K562 (cell line): ENCODE results near the gene HYAL4. TPM values are rescaled to one million over a fixed set of nuclear protein-coding genes. Genes with fewer than 3 reads are reported as not detected.
"Not testable (repeated sequence)": the region's sequence is repeated elsewhere in the genome, so short reads cannot be mapped to it uniquely, and the experiment has no call there.

Experiments used
- ATAC-seq: fragments of 200-7000 bp; cut with Tn5 transposase; 3 replicates; pipeline ENCODE4 v1.9.1; 2020; ENCODE audit warnings: moderate library complexity
- BruUV-seq: library from RNA; stranded (reverse); fragments of 400-500 nt; replicated peaks from 2 replicates; lab custom pipeline; 2021; lab: Mats Ljungman, UMichigan
- CTCF ChIA-PET: fragments of 300-600 bp; formaldehyde crosslinking; extraction: SDS; loops from one replicate; lab custom pipeline; 2021; ENCODE audit warnings: low intra/inter-chr PET ratio; lab: Yijun Ruan, JAX
- POLR2A ChIA-PET: fragments of 300-600, 350-650 bp; sonication (Branson Sonifier 250); formaldehyde crosslinking; extraction: SDS; loops from one replicate; lab custom pipeline; 2021; ENCODE audit warnings: antibody characterized with exemption, inconsistent platforms; lab: Yijun Ruan, JAX
- DNase-seq, 4 experiments: peaks; one replicate each; pipeline versions ENCODE4 v3.0.0 to v3.0.0-alpha.2; 2011 to 2018; ENCODE audit warnings: low spot score in 3 of 4, mixed read lengths in 3 of 4; ENCODE audit errors: extremely low read depth in 1 of 4
- FAIRE-seq: peaks from 2 replicates; lab custom pipeline; 2011; peaks lifted over from hg19 to GRCh38; lab: Jason Lieb, UNC
- H2AFZ ChIP-seq: 2 replicates; pipeline ENCODE4 v1.6.0; 2011; ENCODE audit warnings: low read depth, low read length, control low read depth, inconsistent platforms
- H3K27ac ChIP-seq: fragments of 200-600 bp; 3 replicates; pipeline ENCODE4 v1.8.0; 2011; ENCODE audit warnings: low read depth, mild to moderate bottlenecking, control low read depth, inconsistent platforms, low read length, moderate library complexity, mixed read lengths; ENCODE audit errors: extremely low read depth
- H3K27me3 ChIP-seq, 2 experiments: fragments of 300-600 bp in 1 of 2; 2 replicates in 1 of 2; 3 replicates in 1 of 2; pipeline versions ENCODE4 v1.6.0 to v1.8.0; 2011; ENCODE audit warnings: inconsistent platforms in 2 of 2, low read length in 2 of 2, mild to moderate bottlenecking in 1 of 2, mixed read lengths in 1 of 2, moderate library complexity in 1 of 2; ENCODE audit not compliant: control insufficient read depth in 2 of 2, insufficient read depth in 2 of 2
- H3K36me3 ChIP-seq: fragments of 300-600 bp; 3 replicates; pipeline ENCODE4 v1.8.0; 2011; ENCODE audit warnings: mild to moderate bottlenecking, low read length, inconsistent platforms; ENCODE audit not compliant: control insufficient read depth, insufficient read depth
- H3K4me1 ChIP-seq, 2 experiments: fragments of 200-600 bp in 1 of 2; replicated peaks in 1 of 2; 2 replicates in 1 of 2; 3 replicates in 1 of 2; pipeline versions ENCODE4 v1.5.1 to v1.8.0; 2011; ENCODE audit warnings: inconsistent platforms in 2 of 2, low read length in 2 of 2, mild to moderate bottlenecking in 1 of 2, mixed read lengths in 1 of 2, moderate library complexity in 1 of 2; ENCODE audit not compliant: control insufficient read depth in 2 of 2, insufficient read depth in 2 of 2
- H3K4me2 ChIP-seq: 2 replicates; pipeline ENCODE4 v1.6.1; 2011; ENCODE audit warnings: low read length, control low read depth, inconsistent platforms, mixed read lengths; ENCODE audit not compliant: insufficient read depth
- H3K4me3 ChIP-seq: fragments of 200-600 bp; sonication (generic), shearing (Covaris generic); 2 replicates; pipeline ENCODE4 v1.5.1; 2016; ENCODE audit warnings: control low read depth, inconsistent platforms
- H3K79me2 ChIP-seq: fragments of 200-600 bp; 3 replicates; pipeline ENCODE4 v1.8.0; 2011; ENCODE audit warnings: low read length, inconsistent platforms; ENCODE audit not compliant: control insufficient read depth, insufficient read depth
- H3K9ac ChIP-seq, 2 experiments: 2 replicates each; pipeline versions ENCODE4 v1.6.0 to v1.6.1; 2011; ENCODE audit warnings: low read depth in 2 of 2, low read length in 2 of 2, control low read depth in 1 of 2, inconsistent platforms in 1 of 2, mild to moderate bottlenecking in 1 of 2, mixed read lengths in 1 of 2; ENCODE audit not compliant: insufficient read depth in 1 of 2
- H3K9me1 ChIP-seq: one replicate; pipeline ENCODE4 v1.6.0; 2011; ENCODE audit warnings: inconsistent platforms, mild to moderate bottlenecking, low read length, moderate library complexity; ENCODE audit not compliant: control insufficient read depth, insufficient read depth
- H3K9me3 ChIP-seq: replicated peaks from 2 replicates; pipeline ENCODE4 v1.5.1; 2011; ENCODE audit warnings: low read depth, low read length, inconsistent platforms; ENCODE audit not compliant: control insufficient read depth, insufficient read depth
- H4K20me1 ChIP-seq: replicated peaks from 2 replicates; pipeline ENCODE4 v1.6.1; 2011; ENCODE audit warnings: low read length, inconsistent platforms, mixed read lengths; ENCODE audit not compliant: control insufficient read depth, insufficient read depth
- COPS2 ChIP-seq: fragments of 450-650 bp; conservative IDR thresholded peaks from 2 replicates; pipeline ENCODE4 v1.6.1; 2016; ENCODE audit warnings: mild to moderate bottlenecking, moderate library complexity
- ETS2 ChIP-seq: IDR thresholded peaks from 2 replicates; pipeline ENCODE4 v1.6.1; 2016; ENCODE audit warnings: borderline replicate concordance, missing genetic modification characterization, mild to moderate bottlenecking, moderate library complexity, missing compliant biosample characterization; ENCODE audit not compliant: poor library complexity, severe bottlenecking
- HMGN3 ChIP-seq: IDR thresholded peaks from 2 replicates; pipeline ENCODE4 v1.6.1; 2011; ENCODE audit warnings: borderline replicate concordance, low read depth, mild to moderate bottlenecking, mixed read lengths, low read length; ENCODE audit not compliant: insufficient read length; ENCODE audit errors: extremely low read depth
- SIN3A ChIP-seq, 2 experiments: fragments of 150-350 bp in 1 of 2; IDR thresholded peaks; 2 replicates each; pipeline ENCODE4 v1.6.1; 2011 to 2016; ENCODE audit warnings: borderline replicate concordance in 2 of 2, low read depth in 2 of 2, low read length in 2 of 2, mild to moderate bottlenecking in 2 of 2, moderate library complexity in 2 of 2; ENCODE audit not compliant: control insufficient read depth in 1 of 2
- ZNF318 ChIP-seq, 2 experiments: fragments of 450-650 bp; IDR thresholded peaks; 2 replicates each; pipeline ENCODE4 v1.6.1; 2016; ENCODE audit warnings: mild to moderate bottlenecking in 2 of 2, borderline replicate concordance in 1 of 2, low read depth in 1 of 2, moderate library complexity in 1 of 2
- WGBS: fragments of 100-300 bp; shearing (Covaris generic); methylation state at CpG from one replicate; pipeline ENCODE4 v1.1.6; 2016; ENCODE audit warnings: low coverage, mixed read lengths; ENCODE audit not compliant: insufficient coverage; ENCODE audit errors: missing lambda C conversion rate; 5-methylcytosine and 5-hydroxymethylcytosine counted together
- in situ Hi-C: fragments of 300-500 bp; cut with MboI; formaldehyde crosslinking; loops from 4 replicates; pipeline ENCODE4 v1.15.0; 2018; ENCODE audit warnings: inconsistent platforms, mixed read lengths
- intact Hi-C: fragments of 100-400 bp; cut with micrococcal nuclease; formaldehyde crosslinking; loops from 2 replicates; pipeline ENCODE4 v1.14.2; 2022
- polyA plus RNA-seq, 8 experiments: library from polyadenylated mRNA; depleted of rRNA in 4 of 8; stranded (reverse) in 5 of 8; unstranded in 3 of 8; fragments of >200 nt; fragmentation: Nextera tagmentation in 2 of 8; fragmentation: Illumina TruSeq in 1 of 8; extraction: Ambion mirVana in 2 of 8; extraction: Trizol in 1 of 8; gene quantifications; 2 replicates each; pipeline versions ENCODE4 v1.2.1 to v1.2.3, GENCODE V29; 2011 to 2014; ENCODE audit warnings: inconsistent platforms in 1 of 8, missing spikeins in 1 of 8
- total RNA-seq, 7 experiments: library from RNA; depleted of rRNA in 6 of 7; stranded (reverse); fragments of >200 nt in 6 of 7; fragmentation: Illumina TruSeq in 2 of 7; extraction: Trizol in 2 of 7; gene quantifications; 2 replicates each; pipeline versions ENCODE4 v1.2.1 to v1.2.3, GENCODE V29; 2011 to 2021; ENCODE audit warnings: low replicate concordance in 1 of 7

Gene HYAL4
- total and polyA plus RNA-seq, 9 of the 15 experiments (the other 6 are each of a cell fraction or from before 2014, with no cell fraction given) = not detected

DNA sequence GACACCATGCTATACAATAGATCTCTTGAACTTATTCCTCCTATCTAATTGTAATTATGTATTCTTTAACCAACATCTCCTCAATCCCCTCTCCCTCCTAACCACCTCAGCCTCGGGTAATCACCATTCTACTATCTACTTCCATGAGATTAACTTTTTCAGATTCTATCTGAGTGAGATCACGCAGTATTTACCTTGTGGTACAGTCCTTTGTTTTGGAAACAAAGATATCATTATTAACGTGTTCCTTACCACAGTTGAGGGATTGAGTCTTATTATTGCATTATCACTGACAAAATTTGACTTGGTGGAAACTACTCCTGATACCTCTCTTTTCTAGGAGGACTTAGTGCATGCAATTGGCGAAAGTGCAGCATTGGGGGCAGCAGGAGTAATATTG, 26.0 kb upstream of the HYAL4 start (continued):
- TF ChIP-seq COPS2 (no peak), SIN3A (IDR thresholded peaks at IDR 0.05; ENCODE audit: borderline replicate concordance in 2 of 2, control insufficient read depth in 1 of 2, low read depth in 2 of 2, low read length in 2 of 2) (no peak), ZNF318 (IDR thresholded peaks at IDR 0.05; ENCODE audit: borderline replicate concordance in 1 of 2, low read depth in 1 of 2) (no peak), HMGN3 (no peak), ETS2 (no peak)
- TF ChIP-seq, all 486 proteins: peak for 0

- H2AFZ ChIP-seq, H3K4me3 ChIP-seq, H3K4me2 ChIP-seq, FAIRE-seq, in situ Hi-C loops, H4K20me1 ChIP-seq, H3K4me1 ChIP-seq, CTCF ChIA-PET, H3K27me3 ChIP-seq, POLR2A ChIA-PET, H3K9me1 ChIP-seq, ATAC-seq, H3K79me2 ChIP-seq, H3K27ac ChIP-seq, H3K36me3 ChIP-seq, H3K9me3 ChIP-seq, DNase-seq, H3K9ac ChIP-seq, BruUV-seq: not testable (repeated sequence)
- intact Hi-C loops = loop anchor here (10.0 kb wide), 1 partner anchor 865 kb away; no protein-coding TSS in a partner anchor
- WGBS = 4% methylated on average over 4 of the region's 4 CpGs
Observed at GRCh38 chr7:123819795-123820194, 25.2 kb upstream of the HYAL4 start.
